K562 treated with DMSO at 1 percent for 48 hours (cell line): ENCODE data around the gene ATP1B3. TPM values are rescaled to one million over a fixed set of nuclear protein-coding genes. Genes with fewer than 3 reads are reported as not detected.

Experiments used
- total RNA-seq: library from RNA; unstranded; fragments of 300-600 nt; gene quantifications from 2 replicates; pipeline ENCODE4 v1.2.3, GENCODE V29; 2022; ENCODE audit warnings: low replicate concordance; ENCODE audit errors: extremely low read depth

Gene ATP1B3
- not detected in 2 replicates for total RNA-seq

GRCh38 chr3:141876381-141876890 is at the start of gene ATP1B3:
TSS of gene ATP1B3 (plus strand) at chr3:141876643. CDS start at chr3:141876802, 159 bp downstream.

Other genes starting within 250 kb of the ATP1B3 start
- not detected in 2 replicates for gene RNF7, start 138.3 kb upstream of the ATP1B3 start, total RNA-seq
- gene GRK7, start 113.2 kb upstream of the ATP1B3 start, total RNA-seq = not detected in 2 replicates